ENCODE data around the gene SFT2D2. TPM values are rescaled to one million over a fixed set of nuclear protein-coding genes. Genes with fewer than 3 reads are reported as not detected.

Gene SFT2D2
- polyA plus RNA-seq, 1 donor (not counting 4 experiments of a cell fraction or from before 2014, with no cell fraction given), result 27.6 TPM

DNA sequence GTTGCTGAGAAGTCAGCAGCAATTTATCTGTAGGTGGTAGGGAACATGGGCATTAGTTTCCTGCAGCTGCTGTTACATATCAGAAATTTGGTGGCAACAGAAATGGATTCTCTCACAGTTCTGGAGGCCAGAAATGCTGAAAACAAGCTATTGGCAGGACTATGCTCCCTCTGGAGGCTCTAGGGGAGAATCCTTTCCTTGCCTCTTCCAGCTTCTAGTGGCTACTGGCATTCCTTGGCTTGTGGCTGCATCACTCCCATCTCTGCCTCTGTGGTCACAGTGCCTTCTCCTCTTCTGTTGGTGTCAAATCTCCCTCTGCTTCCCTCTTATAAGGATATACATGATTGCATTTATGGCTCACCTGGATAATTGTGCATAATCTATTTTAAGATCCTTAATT is 2.5 kb upstream of the SFT2D2 start:
- H3K9ac ChIP-seq (ENCODE audit: control insufficient read depth, extremely low read depth, insufficient read depth, low read length), result no peak overlapping the region
- H3K4me2 ChIP-seq (ENCODE audit: control insufficient read depth, extremely low read depth, insufficient read depth, low read depth, low read length), result no peak overlapping the region
- FAIRE-seq (no peak), DNase-seq (ENCODE audit: low read depth, low spot score) (no peak)
- no peak overlapping the region for H2AFZ ChIP-seq (ENCODE audit: control insufficient read depth, low read length)
- no peaks in the 10 kb centered on the region for H3K36me3 ChIP-seq (ENCODE audit: control insufficient read depth in 2 of 2, extremely low read depth in 1 of 2, insufficient read depth in 2 of 2, low read length in 2 of 2)
- no peaks in the 10 kb centered on the region for H3K9me1 ChIP-seq (ENCODE audit: control insufficient read depth, extremely low read depth, insufficient read depth, low read length)
- dilution Hi-C loops (cut with MboI; ENCODE audit: extremely low pct_ligation_motif_present, low sequenced_read_pairs), result no loop called here
- H3K4me1 ChIP-seq (ENCODE audit: control insufficient read depth, extremely low read depth, insufficient read depth, low read length), result peaks cover 13% of the 10 kb centered on the region
- no peak overlapping the region for H3K4me3 ChIP-seq (ENCODE audit: control insufficient read depth in 2 of 3, extremely low read depth in 1 of 3, insufficient read depth in 2 of 3, low read depth in 1 of 3, low read length in 3 of 3)
- H3K9me3 ChIP-seq (ENCODE audit: control insufficient read depth, low read depth, low read length), result peaks cover 3% of the 10 kb centered on the region
- no peaks in the 10 kb centered on the region for H4K20me1 ChIP-seq (ENCODE audit: control insufficient read depth, extremely low read depth, insufficient read depth, low read length)
- no peaks in the 10 kb centered on the region for H3K27me3 ChIP-seq (ENCODE audit: control insufficient read depth, extremely low read depth, insufficient read depth, low read length)
- H3K27ac ChIP-seq (ENCODE audit: control insufficient read depth, insufficient read depth, low read length), result no peak overlapping the region
- TF ChIP-seq EZH2 (IDR thresholded peaks at IDR 0.05; ENCODE audit: low read length), result no peak
- TF ChIP-seq, protein P1, sequence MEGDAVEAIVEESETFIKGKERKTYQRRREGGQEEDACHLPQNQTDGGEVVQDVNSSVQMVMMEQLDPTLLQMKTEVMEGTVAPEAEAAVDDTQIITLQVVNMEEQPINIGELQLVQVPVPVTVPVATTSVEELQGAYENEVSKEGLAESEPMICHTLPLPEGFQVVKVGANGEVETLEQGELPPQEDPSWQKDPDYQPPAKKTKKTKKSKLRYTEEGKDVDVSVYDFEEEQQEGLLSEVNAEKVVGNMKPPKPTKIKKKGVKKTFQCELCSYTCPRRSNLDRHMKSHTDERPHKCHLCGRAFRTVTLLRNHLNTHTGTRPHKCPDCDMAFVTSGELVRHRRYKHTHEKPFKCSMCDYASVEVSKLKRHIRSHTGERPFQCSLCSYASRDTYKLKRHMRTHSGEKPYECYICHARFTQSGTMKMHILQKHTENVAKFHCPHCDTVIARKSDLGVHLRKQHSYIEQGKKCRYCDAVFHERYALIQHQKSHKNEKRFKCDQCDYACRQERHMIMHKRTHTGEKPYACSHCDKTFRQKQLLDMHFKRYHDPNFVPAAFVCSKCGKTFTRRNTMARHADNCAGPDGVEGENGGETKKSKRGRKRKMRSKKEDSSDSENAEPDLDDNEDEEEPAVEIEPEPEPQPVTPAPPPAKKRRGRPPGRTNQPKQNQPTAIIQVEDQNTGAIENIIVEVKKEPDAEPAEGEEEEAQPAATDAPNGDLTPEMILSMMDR (optimal IDR thresholded peaks at IDR 0.05 in 1 of 3, IDR thresholded peaks at IDR 0.05 in 1 of 3, conservative IDR thresholded peaks at IDR 0.05 in 1 of 3; ENCODE audit: extremely low read depth in 1 of 3, insufficient read depth in 2 of 3, low read length in 3 of 3), result no peak
- H3K79me2 ChIP-seq (ENCODE audit: control insufficient read depth, insufficient read depth, low read length), result peaks cover 22% of the 10 kb centered on the region

DNA sequence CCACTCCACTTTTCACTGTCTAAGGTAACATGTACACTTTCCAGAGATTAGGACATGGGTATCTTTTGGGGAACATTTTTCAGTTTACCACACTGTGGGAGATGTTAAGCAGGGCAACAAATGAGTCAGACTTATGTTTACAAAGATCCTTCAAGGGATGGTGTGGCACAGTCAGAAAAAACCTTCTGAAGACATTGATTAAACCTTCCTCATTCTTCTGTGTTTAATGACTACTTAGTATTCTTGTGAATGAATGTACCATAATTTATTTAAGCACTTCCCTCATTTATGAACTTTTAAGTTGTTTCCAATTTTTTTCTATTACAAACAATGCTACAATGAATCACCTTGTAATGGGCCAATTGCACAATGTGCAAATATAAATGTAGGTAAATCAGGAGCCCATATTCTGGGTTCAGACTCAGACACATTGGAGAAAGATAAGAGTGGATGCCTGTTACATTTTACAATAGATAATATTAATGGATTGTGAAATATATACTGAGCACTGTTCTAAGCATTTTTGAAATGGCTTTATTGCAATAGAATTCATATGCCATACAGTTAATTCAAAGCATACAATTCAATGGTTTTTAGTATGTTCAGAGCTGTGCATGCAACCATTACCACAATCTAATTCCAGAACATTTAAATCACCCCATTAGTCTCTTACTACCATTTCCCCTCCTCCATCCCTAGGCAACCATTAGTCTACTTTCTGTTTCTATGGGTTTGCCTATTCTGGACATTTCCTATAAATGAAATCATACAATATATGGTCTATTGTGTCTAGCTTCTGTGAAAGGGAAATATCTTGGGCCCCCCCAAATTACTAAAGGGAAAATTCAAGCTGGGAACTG is 1.9 kb upstream of the SFT2D2 start:
- no peak for FAIRE-seq
- Histone ChIP-seq H3K36me3 (ENCODE audit: control insufficient read depth in 2 of 2, extremely low read depth in 1 of 2, insufficient read depth in 2 of 2, low read length in 2 of 2) (no peaks in the 10 kb centered on the region), H3K4me1 (ENCODE audit: control insufficient read depth, extremely low read depth, insufficient read depth, low read length) (peaks cover 16% of the 10 kb centered on the region), H2AFZ (ENCODE audit: control insufficient read depth, low read length) (no peak overlapping the region), H3K4me2 (ENCODE audit: control insufficient read depth, extremely low read depth, insufficient read depth, low read depth, low read length) (no peak overlapping the region), H3K9me1 (ENCODE audit: control insufficient read depth, extremely low read depth, insufficient read depth, low read length) (no peaks in the 10 kb centered on the region), H3K4me3 (ENCODE audit: control insufficient read depth in 2 of 3, extremely low read depth in 1 of 3, insufficient read depth in 2 of 3, low read depth in 1 of 3, low read length in 3 of 3) (no peak overlapping the region), H3K27me3 (ENCODE audit: control insufficient read depth, extremely low read depth, insufficient read depth, low read length) (no peaks in the 10 kb centered on the region), H3K9ac (ENCODE audit: control insufficient read depth, extremely low read depth, insufficient read depth, low read length) (no peak overlapping the region), H3K9me3 (ENCODE audit: control insufficient read depth, low read depth, low read length) (peaks cover 3% of the 10 kb centered on the region), H4K20me1 (ENCODE audit: control insufficient read depth, extremely low read depth, insufficient read depth, low read length) (no peaks in the 10 kb centered on the region), H3K79me2 (ENCODE audit: control insufficient read depth, insufficient read depth, low read length) (peaks cover 29% of the 10 kb centered on the region), H3K27ac (ENCODE audit: control insufficient read depth, insufficient read depth, low read length) (no peak overlapping the region)
- no peak for DNase-seq (ENCODE audit: low read depth, low spot score)
- TF ChIP-seq EZH2 (IDR thresholded peaks at IDR 0.05; ENCODE audit: low read length), result no peak
- TF ChIP-seq, protein P1 (optimal IDR thresholded peaks at IDR 0.05 in 1 of 3, IDR thresholded peaks at IDR 0.05 in 1 of 3, conservative IDR thresholded peaks at IDR 0.05 in 1 of 3; ENCODE audit: extremely low read depth in 1 of 3, insufficient read depth in 2 of 3, low read length in 3 of 3), result no peak
- dilution Hi-C loops (cut with MboI; ENCODE audit: extremely low pct_ligation_motif_present, low sequenced_read_pairs), result no loop called here

Data from keratinocyte (primary cell).